Activated gamma-delta T cell treated with Interleukin-2 at 50 U/mL for 16 hours (primary cell): Measurements from ENCODE around the gene FXYD6.
"Not testable (repeated sequence)": the region's sequence is repeated elsewhere in the genome, so short reads cannot be mapped to it uniquely, and the experiment has no call there.

Experiments used
- DNase-seq: peaks from one replicate; pipeline ENCODE4 v3.0.0-alpha.2; 2020

FXYD6 gene

GRCh38 chr11:117868088-117868487, 8.4 kb downstream of the FXYD6 start:
- no peak for DNase-seq

- DNase-seq = no peak
These were observed 9.9 kb downstream of the FXYD6 start for GRCh38 chr11:117866526-117866925.

GRCh38 chr11:117865546-117865945, 10.9 kb downstream of the FXYD6 start:
- DNase-seq = not testable (repeated sequence)

- DNase-seq = no peak
These were observed 13.1 kb downstream of the FXYD6 start for GRCh38 chr11:117863383-117863782.

GRCh38 chr11:117862753-117863152, 13.7 kb downstream of the FXYD6 start:
- no peak for DNase-seq

- DNase-seq = no peak
These were observed 14.3 kb downstream of the FXYD6 start for GRCh38 chr11:117862019-117862725.

- no peak for DNase-seq
These were observed 15.1 kb downstream of the FXYD6 start for GRCh38 chr11:117861151-117862018.

GRCh38 chr11:117860139-117860538, 16.3 kb downstream of the FXYD6 start:
- no peak for DNase-seq

GRCh38 chr11:117859488-117860112, 16.9 kb downstream of the FXYD6 start:
- no peak for DNase-seq

- no peak for DNase-seq
These were observed 17.4 kb downstream of the FXYD6 start for GRCh38 chr11:117859061-117859460.

- no peak for DNase-seq
These were observed 18.6 kb downstream of the FXYD6 start for GRCh38 chr11:117857734-117858414.

GRCh38 chr11:117855912-117856651, 20.4 kb downstream of the FXYD6 start:
- no peak for DNase-seq

- DNase-seq = no peak
These were observed 21.1 kb downstream of the FXYD6 start for GRCh38 chr11:117855186-117855845.

GRCh38 chr11:117852309-117852708, 24.1 kb downstream of the FXYD6 start:
- no peak for DNase-seq

- DNase-seq = no peak
These were observed 24.6 kb downstream of the FXYD6 start for GRCh38 chr11:117851852-117852251.

- no peak for DNase-seq
These were observed 25.4 kb downstream of the FXYD6 start for GRCh38 chr11:117851106-117851505.

GRCh38 chr11:117849781-117850414, 26.6 kb downstream of the FXYD6 start:
- DNase-seq = no peak

- peak; percentile 86 for DNase-seq
These were observed 32.6 kb downstream of the FXYD6 start for GRCh38 chr11:117843666-117844484.

GRCh38 chr11:117842131-117842941, 34.1 kb downstream of the FXYD6 start:
- DNase-seq = no peak
